ENCODE results near the gene MYO15A. TPM values are rescaled to one million over a fixed set of nuclear protein-coding genes. Genes with fewer than 3 reads are reported as not detected.

MYO15A gene
- total RNA-seq, 2 experiments from 2014 or later, result 0.76 to 1.1 TPM

DNA sequence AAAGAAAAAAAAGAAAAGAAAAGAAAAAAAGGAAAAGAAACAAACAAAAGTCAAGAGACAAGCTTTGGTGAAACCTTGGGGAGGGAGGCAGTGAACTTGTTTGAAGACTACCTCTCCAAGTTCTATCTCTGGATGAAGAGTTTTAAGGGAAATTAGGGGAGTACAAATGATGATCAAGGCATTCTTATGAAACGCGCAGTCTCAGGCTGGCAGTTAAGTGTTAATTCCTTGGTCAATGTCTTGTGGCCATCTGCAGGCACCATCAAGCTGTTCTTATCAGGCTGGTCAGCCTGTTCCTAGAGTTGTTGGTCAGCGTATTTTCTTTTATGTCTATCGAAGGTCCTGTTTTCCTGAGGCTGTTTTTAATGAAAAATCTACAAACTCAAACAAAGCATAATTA lies 29.0 kb upstream of the MYO15A start:
- DNase-seq (no peak), ATAC-seq (no peak)
- peaks cover 7% of the 10 kb centered on the region for H3K27me3 Mint-ChIP-seq
- intact Hi-C loops (cut with micrococcal nuclease), result no loop called here
- H3K36me3 Mint-ChIP-seq (ENCODE audit: low read depth), result no peaks in the 10 kb centered on the region
- CTCF ChIA-PET, result no interaction called here
- no peaks in the 10 kb centered on the region for H3K9me3 Mint-ChIP-seq
- H3K4me3 Mint-ChIP-seq, result no peak overlapping the region
- POLR2A ChIA-PET, result no interaction called here
- H3K27ac Mint-ChIP-seq, result no peak overlapping the region
- no peaks in the 10 kb centered on the region for H3K4me1 Mint-ChIP-seq (ENCODE audit: low read depth)
- TF ChIP-seq, protein P1, sequence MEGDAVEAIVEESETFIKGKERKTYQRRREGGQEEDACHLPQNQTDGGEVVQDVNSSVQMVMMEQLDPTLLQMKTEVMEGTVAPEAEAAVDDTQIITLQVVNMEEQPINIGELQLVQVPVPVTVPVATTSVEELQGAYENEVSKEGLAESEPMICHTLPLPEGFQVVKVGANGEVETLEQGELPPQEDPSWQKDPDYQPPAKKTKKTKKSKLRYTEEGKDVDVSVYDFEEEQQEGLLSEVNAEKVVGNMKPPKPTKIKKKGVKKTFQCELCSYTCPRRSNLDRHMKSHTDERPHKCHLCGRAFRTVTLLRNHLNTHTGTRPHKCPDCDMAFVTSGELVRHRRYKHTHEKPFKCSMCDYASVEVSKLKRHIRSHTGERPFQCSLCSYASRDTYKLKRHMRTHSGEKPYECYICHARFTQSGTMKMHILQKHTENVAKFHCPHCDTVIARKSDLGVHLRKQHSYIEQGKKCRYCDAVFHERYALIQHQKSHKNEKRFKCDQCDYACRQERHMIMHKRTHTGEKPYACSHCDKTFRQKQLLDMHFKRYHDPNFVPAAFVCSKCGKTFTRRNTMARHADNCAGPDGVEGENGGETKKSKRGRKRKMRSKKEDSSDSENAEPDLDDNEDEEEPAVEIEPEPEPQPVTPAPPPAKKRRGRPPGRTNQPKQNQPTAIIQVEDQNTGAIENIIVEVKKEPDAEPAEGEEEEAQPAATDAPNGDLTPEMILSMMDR (IDR thresholded peaks at IDR 0.05), result no peak

DNA sequence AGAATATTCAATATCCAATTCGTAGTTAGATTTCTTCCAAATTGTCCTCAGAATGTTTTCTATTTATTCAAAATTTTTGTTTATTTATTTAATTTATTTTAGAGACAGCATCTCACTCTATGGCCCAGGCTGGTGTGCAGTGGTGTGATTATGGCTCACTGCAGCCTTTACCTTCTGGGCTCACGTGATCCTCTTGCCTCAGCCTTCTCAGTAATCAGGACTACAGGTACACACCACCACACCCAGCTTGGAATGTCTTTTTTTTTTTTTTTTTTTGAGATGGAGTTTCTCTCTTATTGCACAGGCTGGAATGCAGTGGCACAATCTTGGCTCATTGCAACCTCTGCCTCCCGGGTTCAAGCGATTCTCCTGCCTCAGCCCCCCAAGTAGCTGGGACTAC lies 24.3 kb upstream of the MYO15A start:
- Mint-ChIP-seq H3K27ac (no peak overlapping the region), H3K9me3 (no peaks in the 10 kb centered on the region), H3K36me3 (ENCODE audit: low read depth) (peaks cover 2% of the 10 kb centered on the region), H3K4me1 (ENCODE audit: low read depth) (peaks cover 12% of the 10 kb centered on the region), H3K4me3 (no peak overlapping the region), H3K27me3 (peaks cover 2% of the 10 kb centered on the region)
- POLR2A ChIA-PET, result interaction anchor here (0.7 to 1.2 kb wide), 2 partner anchors 22 to 104 kb away, joined by 3 read pairs; no protein-coding TSS in a partner anchor
- intact Hi-C loops (cut with micrococcal nuclease), result no loop called here
- CTCF ChIA-PET, result no interaction called here
- DNase-seq, result no peak
- ATAC-seq, result no peak
- TF ChIP-seq, protein P1 (IDR thresholded peaks at IDR 0.05), result no peak

DNA sequence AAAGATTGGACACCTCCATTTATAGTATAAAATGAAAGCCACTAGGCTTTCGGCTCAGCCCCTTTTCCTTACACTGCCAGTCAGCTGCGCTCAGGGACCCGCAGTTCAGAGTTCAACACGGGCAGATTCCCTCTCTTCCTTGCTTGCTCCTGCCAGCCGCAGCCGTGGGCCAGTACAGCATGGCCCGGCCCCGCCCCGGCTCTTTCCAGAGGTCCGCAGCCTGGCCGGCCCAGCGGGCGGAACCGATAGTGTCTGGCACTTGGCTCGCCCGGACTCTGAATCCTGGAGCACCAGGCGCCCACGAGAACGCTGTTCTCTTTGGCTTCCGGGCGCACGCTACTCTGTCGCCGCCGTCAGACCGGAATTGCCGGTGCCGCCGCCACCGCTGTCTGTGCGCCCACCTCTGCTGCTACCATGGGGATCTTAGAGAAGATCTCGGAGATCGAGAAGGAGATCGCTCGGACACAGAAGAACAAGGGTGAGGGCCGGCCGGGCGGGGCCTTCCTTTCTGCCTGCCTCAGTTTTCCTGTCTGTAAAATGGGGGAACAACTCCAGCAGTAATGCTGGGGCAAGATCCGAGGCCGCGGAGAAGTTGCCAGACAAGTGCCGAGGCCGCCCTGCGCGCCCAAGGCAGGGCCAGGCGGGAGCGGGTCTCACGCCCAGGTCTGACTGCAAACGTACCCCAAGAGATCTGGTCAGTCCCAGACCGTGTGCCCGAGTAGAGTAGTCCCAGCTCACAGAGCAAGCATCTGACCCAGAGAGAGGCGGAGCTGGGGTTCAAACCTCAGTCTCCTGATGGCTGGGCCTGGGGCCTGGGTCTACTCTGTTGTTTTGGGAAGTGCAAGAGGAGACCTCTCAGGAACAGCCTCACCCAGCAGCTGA lies 20.7 kb upstream of the MYO15A start, which contains the start of gene DRG2:
TSS of gene DRG2 (plus strand) at position 339 of the 882 bp plus-strand sequence. CDS start at position 415, 76 bp downstream.
- ATAC-seq, result peak; percentile 96
- ChIA-PET POLR2A (interaction anchor here (0.7 to 1.9 kb wide), 4 partner anchors 12 to 315 kb away, joined by 3 to 6 read pairs (median 4); partner anchors contain the start of gene MYO15A), CTCF (interaction anchor here (0.6 to 0.9 kb wide), 2 partner anchors 591 to 1499 kb away, joined by 3 to 4 read pairs; partner anchors contain the start of gene RASD1)
- TF ChIP-seq, protein P1 (IDR thresholded peaks at IDR 0.05), result no peak
- Mint-ChIP-seq H3K36me3 (ENCODE audit: low read depth) (peaks cover 13% of the 10 kb centered on the region), H3K27me3 (no peaks in the 10 kb centered on the region), H3K9me3 (no peaks in the 10 kb centered on the region), H3K4me3 (peak within 1 kb of the TSS; percentile 98), H3K4me1 (ENCODE audit: low read depth) (peaks cover 26% of the 10 kb centered on the region), H3K27ac (peak within 1 kb of the TSS; percentile 96)
- intact Hi-C loops (cut with micrococcal nuclease), result no loop called here
- DNase-seq, result peak; percentile 91

DNA sequence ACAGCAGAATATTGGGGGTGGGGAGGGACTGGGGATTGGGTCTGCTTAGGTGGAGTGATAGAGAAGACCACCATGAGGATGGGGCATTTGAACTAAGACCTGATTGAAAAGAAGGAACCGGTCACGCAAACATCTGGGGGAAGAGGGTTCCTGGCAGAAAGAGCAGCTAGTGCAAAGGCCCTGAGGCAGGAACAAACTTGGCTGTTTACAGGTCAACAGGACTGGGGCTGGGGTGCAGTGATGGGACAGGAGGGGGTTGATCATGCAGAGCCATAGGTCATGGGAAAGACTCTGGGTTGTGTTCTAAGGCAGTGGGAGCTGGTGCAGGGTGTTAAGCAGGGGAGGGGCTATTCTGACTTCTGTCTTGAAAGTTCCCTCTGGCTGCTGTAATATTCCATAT lies 18.9 kb upstream of the MYO15A start:
- Mint-ChIP-seq H3K4me3 (peak overlapping the region; percentile 98), H3K27ac (peak overlapping the region; percentile 25), H3K9me3 (no peaks in the 10 kb centered on the region), H3K4me1 (ENCODE audit: low read depth) (peaks cover 26% of the 10 kb centered on the region), H3K27me3 (no peaks in the 10 kb centered on the region), H3K36me3 (ENCODE audit: low read depth) (peaks cover 27% of the 10 kb centered on the region)
- POLR2A ChIA-PET, result interaction anchor here (1.1 to 1.9 kb wide), 2 partner anchors 10 to 92 kb away, joined by 4 to 6 read pairs; no protein-coding TSS in a partner anchor
- CTCF ChIA-PET, result no interaction called here
- intact Hi-C loops (cut with micrococcal nuclease), result no loop called here
- no peak for DNase-seq
- TF ChIP-seq, protein P1 (IDR thresholded peaks at IDR 0.05), result no peak
- no peak for ATAC-seq
